GM19463 (cell line): ENCODE results near the gene LMNB1.
A peak's percentile ranks its signal among the peaks of the same experiment; 100 is the strongest.
"Not testable (repeated sequence)": the region's sequence is repeated elsewhere in the genome, so short reads cannot be mapped to it uniquely, and the experiment has no call there.

Experiments used
- ATAC-seq: cut with Tn5 transposase; IDR thresholded peaks from one replicate; pipeline ENCODE4 v1.9.1; 2021; ENCODE audit warnings: mild to moderate bottlenecking, moderate library complexity; ENCODE audit not compliant: unreplicated experiment

LMNB1 gene

DNA sequence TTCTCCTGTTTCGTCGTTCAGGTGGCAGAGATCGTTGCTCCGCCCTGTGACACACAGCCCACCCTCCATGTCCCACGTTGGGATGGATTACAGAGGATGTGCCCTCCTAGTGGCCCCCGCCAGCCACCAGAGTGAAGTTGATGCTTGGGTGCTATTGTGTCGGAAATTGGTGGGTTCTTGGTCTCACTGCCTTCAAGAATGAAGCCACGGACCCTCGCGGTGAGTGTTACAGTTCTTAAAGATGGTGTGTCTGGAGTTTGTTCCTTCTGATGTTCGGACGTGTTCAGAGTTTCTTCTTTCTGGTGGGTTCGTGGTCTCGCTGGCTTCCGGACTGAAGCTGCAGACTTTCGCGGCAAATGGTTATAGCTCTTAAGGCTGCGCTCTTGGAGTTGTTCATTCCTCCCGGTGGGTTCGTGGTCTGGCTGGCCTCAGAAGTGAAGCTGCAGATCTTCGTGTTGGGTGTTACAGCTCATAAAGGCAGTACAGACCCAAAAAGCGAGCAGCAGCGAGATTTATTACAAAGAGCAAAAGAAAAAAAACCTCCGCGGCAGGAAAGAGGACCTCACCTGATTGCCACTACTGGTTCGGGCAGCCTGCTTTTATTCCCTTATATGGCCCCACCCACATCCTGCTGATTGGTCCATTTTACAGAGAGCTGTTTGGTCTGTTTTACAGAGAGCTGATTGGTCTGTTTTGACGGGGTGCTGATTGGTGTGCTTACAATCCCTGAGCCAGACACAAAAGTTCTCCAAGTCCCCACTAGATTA, 76.8 kb downstream of the LMNB1 start:
- ATAC-seq, result not testable (repeated sequence)

DNA sequence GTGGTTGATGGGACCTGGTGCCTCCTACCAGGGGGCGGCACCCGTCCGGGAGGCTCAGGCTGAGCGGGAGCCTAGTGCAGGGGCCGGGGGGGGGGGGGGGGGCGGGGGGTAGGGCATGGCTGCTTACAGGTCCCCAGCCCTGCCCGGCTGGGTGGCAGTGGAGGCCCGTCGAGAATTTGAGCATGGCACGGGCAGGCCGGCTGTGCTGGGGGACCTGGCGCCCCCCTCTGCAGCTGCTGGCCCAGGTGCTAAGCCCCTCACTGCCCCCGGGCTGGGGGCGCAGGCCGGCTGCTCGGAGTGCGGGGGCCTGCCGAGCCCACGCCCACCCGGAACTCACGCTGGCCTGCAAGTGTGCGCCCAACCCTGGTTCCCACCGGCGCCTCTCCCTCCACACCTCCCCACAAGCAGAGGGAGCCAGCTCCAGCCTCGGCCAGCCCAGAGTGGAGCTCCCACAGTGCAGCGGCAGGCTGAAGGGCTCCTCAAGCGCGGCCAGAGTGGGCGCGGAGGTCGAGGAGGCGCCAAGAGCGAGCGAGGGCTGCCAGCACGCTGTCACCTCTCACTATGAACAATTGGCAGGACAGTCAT, 77.7 kb downstream of the LMNB1 start:
- no peak for ATAC-seq

DNA sequence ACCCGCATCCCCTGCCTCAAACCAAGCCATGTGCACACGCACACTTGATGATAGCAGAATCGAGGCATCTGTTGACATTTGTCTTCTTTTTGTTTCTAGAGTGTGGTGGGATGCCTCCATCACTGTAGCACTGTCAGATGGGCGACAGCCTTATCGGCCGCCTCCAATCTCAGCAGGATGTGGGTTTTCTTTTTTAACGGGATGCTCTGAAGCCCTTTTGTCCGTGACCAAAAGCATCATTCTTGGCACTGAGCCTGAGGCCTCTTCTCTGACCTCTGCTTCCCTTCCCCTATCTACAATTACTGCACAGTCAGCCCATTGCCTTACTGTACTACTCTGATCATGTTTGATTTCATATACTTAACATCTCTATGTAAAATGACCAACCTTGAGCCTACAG, 78.3 kb downstream of the LMNB1 start:
- no peak for ATAC-seq

DNA sequence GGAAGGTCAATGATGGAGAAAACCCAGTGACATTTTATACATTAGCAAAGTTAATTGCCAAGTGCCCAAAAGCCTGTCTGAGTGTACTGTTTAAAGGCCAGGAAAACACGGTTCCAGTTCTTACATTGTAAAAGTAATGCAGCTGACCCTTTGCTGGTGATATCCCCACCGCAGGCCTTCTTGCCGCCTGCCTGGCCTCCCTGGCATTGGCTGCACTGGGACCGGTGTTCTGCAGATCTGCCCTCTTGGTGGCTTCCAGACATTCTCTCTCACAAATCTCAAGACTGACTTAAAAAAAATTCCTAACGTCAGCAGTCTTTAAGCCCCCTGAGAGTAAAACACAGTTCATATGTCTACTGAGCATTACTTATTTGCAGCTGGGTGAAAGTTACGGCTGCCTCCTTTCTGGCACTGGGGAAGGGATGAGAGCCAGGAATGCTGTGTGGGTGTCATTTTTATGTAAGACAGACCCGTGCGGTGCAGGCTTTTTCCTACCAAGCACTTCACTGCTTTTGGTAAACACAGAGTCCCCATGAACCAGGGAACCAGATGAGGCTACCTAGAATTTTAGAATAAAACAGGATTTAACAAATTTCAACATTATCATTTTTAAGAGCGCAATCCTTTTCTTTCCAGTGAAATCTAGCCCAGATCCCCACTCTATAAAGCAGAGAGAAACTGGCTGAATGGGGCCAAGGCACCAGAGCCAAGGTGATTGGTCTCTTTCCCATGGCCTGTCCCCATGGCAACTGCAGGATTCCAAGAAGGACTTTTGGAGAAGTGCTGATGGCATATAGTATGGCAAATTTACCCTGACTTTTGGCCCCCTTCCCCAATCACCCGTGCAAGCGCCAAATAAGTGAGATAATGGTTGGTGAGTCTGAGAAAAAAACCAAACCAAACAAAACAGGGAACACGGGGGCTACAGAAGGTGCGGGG, 80.8 kb downstream of the LMNB1 start:
- ATAC-seq, result no peak

DNA sequence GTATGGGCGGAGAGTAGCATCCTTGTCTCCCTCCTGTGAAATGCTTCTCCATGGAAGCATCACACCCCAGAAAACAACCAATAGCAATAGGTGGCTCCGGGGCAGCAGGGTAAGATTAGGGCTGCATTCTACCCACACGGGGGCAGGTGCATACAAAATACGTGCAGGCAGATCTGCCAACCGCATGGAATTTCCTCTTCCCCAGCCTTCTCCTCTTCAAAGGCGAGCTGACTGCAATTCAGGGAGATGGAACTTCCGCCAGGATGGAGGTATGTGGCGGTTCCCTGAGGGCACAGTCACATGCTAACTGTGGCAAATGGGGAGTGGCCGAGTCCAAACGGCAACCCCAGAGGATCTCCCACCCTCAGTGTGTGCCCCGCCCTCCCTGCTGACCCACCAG, 81.5 kb downstream of the LMNB1 start:
- no peak for ATAC-seq

DNA sequence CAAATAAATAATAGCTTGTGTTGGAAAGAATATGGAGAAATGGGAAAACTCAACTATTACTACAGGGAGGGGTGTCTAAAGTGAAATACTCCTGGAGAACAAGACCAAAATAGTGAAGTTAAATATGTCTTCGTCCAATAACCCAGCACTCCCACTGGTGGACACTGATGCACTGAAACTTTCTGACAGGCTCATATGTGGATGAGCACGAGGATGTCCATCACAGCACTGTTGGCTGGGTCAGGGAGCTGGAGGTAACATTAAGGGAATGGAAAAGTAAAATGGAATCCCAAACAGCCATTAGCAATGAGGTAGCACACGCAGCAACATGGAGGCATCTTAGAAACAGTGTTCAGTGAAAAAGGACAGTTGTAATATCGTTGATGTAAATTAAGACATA, 86.5 kb downstream of the LMNB1 start:
- ATAC-seq, result no peak

DNA sequence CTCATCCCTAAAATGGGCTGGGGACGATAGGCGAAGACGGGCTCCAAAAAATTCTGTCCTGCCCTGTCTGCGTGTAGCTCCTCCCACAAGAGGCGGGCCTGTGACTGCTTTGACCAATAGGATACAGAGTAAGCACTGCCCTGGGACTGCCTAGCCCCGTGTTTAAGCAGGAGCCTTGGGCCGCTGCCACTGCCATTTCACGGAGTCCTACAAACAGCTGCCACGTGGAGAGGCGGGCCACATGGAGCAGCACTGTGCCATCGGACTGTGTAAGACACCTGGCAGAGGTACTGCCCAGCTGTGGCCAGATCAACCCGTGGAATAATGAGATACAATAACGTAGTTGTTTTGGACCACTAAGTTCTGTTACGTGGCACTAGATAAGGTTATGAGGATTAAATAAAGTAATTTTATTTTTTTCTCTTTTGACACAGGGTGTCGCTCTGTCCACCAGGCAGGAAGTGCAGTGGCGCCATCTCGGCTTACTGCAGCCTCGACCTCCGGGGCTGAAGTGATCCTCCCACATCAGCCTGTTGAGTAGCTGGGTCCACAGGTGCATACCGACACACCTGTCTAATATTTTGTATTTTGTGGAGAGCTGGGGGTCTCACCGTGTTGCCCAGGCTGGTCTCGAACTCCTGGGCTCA, 87.2 kb downstream of the LMNB1 start:
- ATAC-seq, result no peak

DNA sequence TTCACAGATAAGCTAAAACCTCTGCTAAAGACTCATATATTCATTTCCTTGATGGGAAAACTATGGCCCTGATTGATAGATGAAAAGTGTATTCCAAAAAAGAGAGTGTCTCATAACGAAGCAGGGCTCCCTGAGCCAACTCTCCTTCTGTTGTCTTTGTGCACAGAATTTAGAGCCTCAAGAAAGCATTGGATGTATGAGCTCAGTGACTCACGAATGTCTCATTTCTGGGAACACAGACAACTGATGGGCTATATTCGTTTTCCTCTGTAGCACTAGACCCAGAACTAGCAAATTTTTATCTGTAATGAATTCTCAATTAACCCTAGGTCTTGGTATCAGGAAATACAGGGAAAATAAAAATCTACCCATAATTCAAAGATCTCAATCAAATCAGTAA, 88.4 kb downstream of the LMNB1 start:
- ATAC-seq, result no peak

DNA sequence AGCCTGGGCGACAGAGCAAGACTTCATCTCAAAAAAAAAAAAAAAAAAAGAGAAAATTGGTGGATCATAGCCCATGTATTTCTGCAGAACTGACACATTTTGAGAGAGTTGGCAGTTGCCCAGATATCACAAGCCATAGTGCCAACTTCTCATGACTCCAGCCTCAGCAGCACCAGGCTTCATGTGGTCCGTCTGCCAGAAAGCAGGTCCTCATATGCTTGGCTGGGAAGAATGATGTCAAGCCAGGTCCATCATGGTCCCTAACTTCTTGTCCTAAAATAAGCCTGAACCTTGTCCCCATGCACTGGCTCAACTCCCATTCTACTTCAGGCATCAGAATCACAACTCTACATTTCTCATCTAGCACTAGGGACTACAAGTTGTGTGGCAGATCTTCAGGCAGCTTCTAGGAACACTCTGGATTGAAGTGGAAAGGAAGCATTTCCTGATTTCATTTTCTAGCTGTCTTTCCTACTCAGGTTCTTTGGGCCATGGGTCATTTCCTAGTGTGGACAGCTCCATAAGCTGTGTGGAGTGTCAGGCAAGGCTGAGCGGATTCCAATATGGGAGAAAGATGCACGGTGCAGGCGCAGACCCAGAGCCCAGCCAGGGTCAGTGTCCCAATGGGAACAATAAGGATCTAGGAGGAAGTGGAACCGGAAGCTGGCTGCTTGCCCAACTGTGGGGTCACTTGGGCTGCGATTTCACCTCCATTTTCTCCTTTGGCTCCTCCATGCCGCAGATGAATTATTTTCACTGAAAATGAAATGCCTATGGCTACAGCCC, 90.1 kb downstream of the LMNB1 start:
- ATAC-seq, result no peak

DNA sequence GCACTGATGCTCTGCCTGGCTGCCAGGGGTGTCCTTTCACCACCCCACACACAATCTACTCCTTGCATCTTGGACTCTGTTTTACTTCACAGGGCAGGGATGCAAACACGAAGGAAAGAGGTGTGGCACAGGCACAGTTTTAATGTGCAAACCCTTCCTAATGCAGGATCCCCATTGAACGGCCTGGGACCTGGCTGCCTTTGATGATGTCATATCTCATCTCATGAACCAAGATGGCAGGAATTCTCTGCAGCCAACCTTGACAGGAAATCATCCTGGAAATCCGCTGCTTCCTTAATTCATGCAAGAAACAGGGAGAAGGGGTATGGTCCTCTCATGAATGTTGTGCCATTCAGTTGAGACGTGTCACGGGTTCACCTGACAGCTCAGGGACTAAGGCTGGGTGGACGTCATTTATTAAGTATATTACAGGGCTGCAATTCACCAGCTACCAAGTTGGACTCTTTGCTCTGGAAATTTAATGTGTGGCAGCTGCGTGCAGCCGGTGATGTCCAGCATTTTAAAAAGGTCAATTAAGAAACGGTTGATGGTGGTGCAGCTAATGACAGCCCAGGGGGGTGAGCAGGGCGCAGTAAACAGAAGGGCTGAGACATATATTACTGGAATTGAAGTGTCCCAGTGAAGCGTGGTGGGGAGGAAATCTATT, 91.5 kb downstream of the LMNB1 start:
- ATAC-seq, result no peak

DNA sequence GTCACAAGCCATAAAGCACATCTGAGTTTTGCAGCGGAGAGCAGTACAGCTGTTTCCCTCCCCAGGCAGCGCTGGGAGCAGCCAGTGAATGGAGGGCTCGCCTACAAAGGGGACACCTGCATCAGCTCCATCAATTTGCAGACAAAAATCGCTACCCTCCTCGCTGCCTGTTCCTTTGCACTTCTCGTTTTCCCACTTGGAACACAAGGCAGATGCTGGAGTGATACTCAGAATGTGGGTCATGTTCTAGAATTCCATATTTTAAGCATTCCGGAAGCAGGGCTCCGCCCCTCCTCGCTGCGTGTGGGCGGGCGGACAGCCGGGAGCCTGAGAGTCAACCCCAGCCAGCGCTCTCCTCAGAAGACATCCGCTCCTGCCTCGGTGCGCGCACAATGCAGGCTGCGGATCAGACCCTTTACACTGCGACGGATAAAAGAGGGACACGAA, 92.1 kb downstream of the LMNB1 start:
- ATAC-seq, result peak; percentile 69

DNA sequence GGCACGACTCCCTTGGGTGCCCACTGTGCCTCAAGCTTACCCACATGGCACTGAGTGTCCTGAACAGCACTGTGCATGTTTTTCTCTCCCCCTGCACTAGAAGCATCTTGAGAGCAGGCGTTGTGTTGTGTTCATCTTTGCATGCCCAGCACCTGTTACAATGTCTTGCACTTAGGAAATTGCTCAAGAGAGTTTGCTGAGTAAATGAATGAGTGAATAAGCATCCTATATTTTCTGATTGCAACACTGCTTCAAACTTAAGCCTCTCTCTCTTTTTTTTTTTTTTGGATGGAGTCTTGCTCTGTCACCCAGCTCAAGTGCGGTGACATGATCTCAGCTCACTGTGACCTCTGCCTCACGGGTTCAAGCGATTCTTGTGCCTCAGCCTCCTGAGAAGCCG, 94.5 kb downstream of the LMNB1 start:
- ATAC-seq, result no peak

DNA sequence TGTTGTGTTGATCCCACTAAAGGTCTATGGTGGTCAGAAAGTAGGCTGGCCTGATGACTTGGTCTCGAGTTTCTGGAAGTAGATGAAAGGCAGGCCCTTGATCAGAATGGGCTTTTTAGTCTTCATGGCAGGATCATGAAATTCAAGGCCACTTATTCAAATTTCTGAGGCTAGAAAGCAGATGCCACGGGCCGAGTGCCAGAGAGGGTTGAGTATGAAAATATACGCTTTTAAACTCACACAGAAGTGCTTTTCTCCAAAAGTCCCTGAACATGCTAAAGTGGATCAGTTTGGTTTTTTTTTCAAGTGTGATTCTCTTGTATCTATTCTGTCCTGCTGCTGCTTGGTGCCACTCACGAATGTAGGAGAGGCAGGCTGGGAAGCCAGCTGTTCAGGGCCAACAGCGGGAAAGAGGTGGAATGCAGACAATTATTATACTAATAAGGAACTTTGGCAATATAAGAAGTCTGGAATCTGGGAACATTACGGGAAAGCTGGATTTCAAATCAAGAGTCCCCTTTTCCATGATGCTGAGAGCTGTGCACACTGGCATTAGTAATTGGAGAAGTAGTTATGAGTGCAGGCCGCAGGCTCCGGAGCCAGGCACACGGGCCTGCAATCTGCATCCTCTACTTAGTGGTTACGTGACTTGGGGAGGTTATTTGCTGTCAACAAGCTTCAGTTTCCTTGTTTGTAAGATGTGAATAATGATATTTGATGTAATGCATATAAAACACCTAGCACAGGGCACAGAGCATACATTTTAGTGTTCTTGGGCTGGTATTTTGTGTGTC, 95.8 kb downstream of the LMNB1 start:
- no peak for ATAC-seq

DNA sequence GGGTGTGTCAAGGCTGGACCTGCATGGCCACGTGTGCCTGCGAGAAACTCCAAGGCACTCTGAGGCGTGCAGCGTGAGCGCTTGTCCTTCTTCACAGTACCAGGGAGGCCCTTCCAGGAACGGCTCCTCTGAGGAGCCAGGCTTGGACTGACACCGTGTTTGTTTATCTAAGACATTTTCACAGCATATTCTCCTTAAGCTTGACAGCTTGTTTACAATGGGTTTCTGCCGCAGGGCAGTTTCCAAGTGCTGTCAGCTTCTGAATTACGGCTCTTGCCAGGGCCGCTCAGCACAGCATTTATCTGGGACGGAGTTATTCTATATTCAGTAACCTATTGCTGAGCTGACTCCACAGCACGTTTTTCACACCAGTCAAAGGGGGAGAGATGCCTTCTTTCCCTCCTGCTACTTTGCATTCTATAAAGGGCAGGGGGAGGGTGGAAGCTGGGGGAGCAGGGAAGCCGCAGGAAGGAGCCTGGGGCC, 98.4 kb downstream of the LMNB1 start:
- no peak for ATAC-seq

DNA sequence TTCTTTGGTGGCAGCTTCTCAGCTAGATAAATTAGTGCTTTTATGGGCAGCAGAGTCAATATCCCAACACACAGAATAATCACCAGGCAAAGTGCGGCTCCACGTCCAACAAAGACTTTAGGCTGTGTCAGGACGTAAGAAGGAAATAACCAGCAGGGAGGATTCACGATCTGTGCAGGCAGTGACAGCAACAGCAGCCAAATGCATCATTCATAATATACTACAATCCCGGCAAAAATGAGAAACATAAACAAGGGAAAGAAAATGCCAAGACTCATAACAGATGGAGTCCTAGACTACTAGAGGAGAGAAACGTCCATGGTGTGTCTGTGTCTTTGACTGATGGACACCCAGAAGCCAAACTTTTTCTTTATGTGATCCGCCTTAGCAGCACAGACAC, 100.7 kb downstream of the LMNB1 start:
- ATAC-seq, result no peak

DNA sequence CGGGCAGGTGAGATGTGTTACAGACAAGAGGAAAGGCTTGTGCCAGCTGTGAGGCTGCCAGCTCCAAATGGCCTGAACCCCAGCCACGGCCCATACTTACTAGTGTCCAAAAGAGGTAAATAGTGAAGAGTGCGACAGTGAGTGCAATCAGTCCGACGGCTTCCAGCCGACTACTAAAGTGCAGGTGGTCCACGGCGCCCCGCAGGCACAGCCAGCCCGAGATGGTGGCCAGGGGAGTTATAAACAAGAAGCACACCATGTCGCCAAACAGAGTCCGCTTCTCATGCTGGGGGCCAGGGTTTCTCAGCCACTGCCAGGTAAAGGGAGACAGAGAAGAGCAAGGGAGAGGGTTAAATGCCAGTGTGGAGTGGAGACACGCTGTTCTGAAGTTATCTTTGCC, 101.1 kb downstream of the LMNB1 start:
- ATAC-seq, result no peak

DNA sequence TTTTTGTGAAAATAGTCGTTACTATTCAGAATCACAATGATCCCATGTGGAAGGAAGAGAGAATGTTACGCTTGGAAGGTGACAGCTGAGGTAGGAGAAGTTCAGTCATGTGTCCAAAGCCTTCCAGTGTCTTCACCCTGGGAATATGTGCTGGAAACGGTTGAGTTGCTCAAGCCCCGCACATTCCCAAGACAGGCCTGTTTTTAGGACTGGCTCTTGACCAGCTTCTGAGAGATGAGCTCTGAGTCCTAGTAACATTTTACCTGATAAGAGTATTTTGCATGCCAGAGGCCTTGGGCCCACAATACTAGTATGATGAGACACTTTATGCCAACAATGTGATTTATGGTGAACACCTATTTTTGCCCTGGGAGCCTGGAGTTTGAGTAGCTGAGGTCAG, 101.7 kb downstream of the LMNB1 start:
- ATAC-seq, result no peak

DNA sequence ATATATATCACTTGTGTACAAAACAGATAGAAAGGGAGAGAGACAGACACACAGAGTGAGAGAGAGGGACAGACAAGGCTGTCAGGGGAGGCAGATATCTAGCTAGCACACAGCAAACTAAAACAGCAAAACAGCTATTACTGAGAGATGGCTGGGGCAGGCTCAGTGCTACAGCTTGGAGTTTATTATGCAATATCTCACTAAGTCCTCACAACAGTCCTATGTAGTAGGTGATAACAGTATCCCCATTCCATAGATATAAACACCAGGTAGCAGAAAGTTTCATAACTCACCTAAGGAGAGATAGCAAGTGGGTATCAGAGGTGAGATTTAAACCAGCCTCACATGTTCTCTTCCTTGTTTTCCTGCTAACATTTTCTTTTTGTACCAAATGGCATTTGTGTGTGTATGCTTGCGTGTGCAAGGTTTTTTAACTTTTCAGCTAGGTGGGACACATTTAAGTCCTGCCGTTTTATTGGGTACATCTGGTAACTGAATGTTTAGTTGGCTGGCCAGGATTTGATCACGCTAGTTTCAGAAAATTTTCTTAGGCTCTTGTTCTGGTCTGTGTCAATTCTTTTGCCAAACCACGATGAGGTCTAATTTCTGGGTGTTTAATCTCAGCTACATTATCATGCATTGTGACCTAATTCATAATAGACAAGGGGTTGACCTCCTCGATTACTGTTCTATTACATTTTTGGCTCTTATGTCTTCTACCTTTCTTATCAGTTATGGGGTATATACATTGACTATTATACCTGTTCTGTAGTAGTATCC, 105.1 kb downstream of the LMNB1 start:
- no peak for ATAC-seq
